SKM-1 (cell line): ENCODE data around the gene TCIRG1.

Experiments used
- DNase-seq: peaks from one replicate; lab custom pipeline; 2025; ENCODE audit not compliant: unreplicated experiment; lab: John Stamatoyannopoulos, UW

The TCIRG1 gene

GRCh38 chr11:68016904-68017817 is 21.7 kb upstream of the TCIRG1 start:
- no peak for DNase-seq

- no peak for DNase-seq
These were observed 20.7 kb upstream of the TCIRG1 start for GRCh38 chr11:68017980-68018729.

GRCh38 chr11:68018730-68019190 is 20.1 kb upstream of the TCIRG1 start:
- DNase-seq: no peak

DNA sequence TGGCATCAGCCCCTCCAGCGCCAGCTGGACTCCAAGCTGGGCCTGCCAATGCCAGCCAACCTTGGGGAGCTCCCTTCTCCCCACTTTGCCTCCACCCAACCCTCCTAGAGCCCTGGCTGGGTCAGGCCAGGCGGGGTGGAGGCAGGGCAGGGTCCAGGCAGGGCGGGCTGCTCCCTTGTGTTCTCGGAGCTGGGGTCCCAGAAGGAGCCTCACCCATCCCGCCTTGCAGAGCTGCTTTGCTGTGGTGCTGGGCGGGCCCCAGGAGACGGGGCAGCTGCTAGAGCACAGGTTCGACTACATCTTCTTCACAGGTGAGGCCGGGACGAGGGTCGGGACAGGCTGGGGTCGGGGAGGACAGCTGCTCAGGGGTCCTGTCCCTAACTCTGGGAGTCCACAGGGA is 19.3 kb upstream of the TCIRG1 start:
- no peak for DNase-seq

GRCh38 chr11:68020575-68020974 is 18.2 kb upstream of the TCIRG1 start:
- DNase-seq: no peak

- DNase-seq: no peak
These were observed 17.5 kb upstream of the TCIRG1 start for GRCh38 chr11:68021167-68021787.

DNA sequence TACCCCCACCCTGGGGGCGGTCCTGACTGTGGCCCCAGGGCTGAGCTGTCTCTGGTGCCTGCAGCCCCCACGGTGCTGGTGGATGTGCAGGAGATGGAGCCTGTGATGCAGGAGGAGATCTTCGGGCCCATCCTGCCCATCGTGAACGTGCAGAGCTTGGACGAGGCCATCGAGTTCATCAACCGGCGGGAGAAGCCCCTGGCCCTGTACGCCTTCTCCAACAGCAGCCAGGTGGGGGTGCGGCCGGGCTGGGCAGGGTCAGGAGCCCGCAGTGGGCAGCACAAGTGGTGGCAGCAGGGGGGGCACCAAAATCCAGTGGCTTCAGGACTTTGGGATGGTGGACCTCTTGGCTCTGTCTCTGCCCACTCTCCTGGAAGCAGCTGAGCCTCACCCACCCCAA is 16.3 kb upstream of the TCIRG1 start:
- DNase-seq: no peak

GRCh38 chr11:68024508-68024907 is 14.3 kb upstream of the TCIRG1 start:
- DNase-seq: no peak

DNA sequence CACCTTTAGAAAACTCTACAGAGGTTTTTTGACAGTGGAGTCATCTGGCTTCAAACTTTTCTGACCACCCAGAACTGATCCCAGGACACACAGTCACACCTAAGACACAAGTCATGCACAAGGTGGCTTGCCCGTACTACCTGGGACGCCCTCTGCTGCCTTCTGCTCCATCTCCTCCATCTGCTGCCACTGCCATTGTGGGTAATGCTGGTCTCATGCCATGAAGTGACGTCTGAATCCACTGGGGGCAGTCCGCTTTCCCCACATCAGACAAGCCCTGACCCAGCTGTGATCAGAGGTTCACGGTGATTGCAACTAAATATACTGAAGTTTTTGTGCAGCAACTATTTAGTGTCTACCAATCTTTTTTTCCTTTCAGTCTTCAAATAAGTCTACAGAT is 13.8 kb upstream of the TCIRG1 start:
- DNase-seq: no peak

DNA sequence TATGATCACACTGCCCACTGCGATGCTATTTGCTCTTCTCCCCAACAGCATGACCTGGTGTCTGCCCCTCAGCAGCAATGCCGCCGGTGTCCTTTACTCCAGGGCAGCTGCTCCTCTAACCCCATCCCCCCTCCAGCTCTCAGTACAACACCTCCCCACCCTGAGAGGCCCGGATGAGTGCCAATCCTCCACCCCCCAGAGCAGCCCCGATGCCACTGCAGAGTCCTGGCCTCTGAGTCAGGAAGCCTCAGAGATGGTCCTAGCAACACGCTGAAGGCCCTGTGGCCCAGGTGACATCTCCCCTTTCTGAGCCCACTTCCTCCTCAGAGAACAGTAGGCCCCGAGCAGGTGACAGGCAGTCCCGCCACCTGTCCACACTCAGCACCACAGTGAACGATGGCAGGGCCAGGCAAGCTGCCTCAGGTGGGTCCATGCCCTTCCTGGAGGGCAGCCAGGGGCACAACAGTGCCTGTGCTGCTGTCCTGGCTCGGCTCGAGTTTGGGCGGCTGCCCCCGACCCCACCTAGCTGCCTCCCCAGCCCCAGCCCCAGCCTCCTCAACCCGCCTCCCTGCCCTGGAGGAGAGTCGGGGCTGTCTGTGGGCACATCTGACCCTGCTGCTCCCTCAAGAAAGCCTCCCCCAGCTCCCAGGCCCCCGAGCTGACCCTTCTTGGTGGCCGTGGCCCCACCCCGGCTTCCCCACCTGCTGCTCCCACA is 12.3 kb upstream of the TCIRG1 start:
- no peak for DNase-seq

- no peak for DNase-seq
These were observed 11.2 kb upstream of the TCIRG1 start for GRCh38 chr11:68027667-68028066.

GRCh38 chr11:68028802-68029545 is 9.9 kb upstream of the TCIRG1 start:
- DNase-seq: no peak

DNA sequence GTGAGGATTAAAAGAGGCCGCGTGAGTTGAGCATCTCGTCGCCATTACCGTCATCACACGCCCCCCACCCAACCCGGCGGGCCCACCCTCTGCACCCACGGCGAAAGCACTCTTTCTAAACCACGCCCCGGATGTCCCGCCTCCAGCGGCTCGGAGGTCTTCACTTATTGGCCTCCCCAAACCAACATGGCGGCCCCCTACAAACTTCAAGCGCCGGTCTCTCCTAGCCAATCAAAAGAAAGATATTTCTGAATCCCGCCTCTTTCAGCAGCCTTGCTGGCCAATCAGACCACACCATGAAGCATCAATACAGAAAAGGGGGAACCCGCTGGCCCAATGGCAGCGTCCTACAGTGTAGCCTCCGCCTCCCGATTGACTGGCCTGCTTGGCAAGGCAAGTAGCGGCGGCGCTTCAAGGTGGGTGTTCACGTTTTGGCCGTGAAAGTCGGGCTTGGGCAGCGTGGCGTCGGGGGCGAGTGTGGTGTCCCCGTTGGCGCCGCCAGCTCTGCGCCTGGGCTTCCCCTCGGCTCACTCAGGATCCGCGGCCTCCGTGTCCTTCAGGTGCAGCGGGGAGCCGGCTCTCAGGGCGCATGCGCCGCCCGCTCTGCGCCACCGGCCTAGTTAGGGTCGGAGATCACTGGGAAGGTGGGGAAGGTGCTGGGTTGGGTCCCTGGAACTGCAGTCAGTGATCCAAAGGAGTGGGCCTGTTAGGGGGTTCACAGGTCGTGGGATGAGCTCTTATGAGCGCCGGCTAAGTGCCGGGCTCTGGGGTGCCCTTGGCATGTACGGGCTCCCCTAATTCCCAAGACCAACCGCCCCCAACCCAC is 8.3 kb upstream of the TCIRG1 start, which contains the start of gene NDUFS8:
NDUFS8 (plus strand) TSS at position 364 of the 826 bp plus-strand sequence. CDS start 1,471 bp downstream, outside the sequence.
- peak; percentile 98 for DNase-seq

GRCh38 chr11:68031144-68031464 is 7.7 kb upstream of the TCIRG1 start:
- DNase-seq: no peak

DNA sequence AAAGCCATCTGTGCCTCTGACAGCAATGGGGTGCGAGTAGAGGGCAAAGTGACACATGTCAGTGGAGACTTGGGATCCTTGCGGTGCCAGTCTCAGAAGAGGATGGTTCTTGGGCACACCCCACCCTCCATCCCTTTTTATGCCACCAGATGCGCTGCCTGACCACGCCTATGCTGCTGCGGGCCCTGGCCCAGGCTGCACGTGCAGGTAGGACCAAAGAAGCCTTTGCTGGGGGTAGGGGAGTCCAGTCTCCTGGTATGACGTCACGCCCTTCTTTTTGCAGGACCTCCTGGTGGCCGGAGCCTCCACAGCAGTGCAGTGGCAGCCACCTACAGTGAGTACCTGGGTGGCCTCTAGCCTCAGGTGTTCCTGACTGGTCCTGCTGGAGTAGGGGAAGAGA is 6.8 kb upstream of the TCIRG1 start:
- DNase-seq: no peak

DNA sequence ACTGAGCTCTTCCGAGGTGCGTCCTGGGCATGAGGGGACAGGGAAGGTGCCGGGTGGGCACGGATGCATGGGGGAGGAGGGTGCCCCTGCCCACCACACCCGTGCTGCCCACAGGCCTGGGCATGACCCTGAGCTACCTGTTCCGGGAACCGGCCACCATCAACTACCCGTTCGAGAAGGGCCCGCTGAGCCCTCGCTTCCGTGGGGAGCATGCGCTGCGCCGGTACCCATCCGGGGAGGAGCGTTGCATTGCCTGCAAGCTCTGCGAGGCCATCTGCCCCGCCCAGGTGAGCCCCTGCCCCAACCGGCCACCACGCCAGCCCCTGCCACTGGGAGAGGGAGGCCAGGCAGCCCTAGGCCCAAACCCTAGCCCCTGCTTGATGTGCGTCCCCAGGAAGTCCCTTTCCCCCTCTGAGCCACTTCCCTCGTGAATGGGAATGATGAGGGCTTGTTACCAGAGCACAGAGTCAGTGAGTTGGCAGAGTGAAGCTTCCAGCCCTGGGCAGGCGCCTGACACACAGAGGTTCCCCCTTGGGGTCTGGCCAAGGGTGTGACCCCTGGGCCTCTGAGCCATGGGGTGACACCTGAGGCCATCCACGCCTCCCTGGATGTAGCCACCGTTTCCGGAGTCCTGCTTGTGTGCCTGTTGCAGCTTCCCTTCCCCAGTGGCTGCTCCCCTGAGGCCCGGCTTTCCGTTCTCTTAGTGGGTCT is 5.7 kb upstream of the TCIRG1 start:
- no peak for DNase-seq

DNA sequence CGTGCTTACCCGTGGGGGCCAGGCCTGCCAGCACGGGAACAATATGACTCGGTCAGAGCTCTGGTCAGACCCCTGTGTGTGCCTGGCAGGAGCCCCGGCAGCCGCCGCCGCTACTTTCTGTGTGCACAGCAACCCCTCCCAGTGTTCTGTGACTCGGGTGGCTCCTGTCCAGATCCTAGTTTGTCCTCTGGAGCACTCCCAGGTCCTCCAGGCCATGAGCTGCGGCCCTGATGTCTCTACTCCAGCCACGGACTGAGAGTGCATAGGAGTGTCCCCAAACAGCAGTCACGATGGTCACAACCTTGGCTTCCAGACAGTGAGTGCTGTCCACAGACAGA is 5.1 kb upstream of the TCIRG1 start:
- no peak for DNase-seq

- DNase-seq: no peak
These were observed 3.5 kb upstream of the TCIRG1 start for GRCh38 chr11:68035266-68035876.
